HFF-Myc (cell line): Measurements from ENCODE around the gene PTPN2.

ENCODE experiments used
- DNase-seq: peaks from one replicate; pipeline ENCODE4 v3.0.0-alpha.2; 2011; ENCODE audit warnings: low read depth; ENCODE audit errors: extremely low read depth
- H3K4me3 ChIP-seq: replicated peaks from 2 replicates; pipeline ENCODE4 v1.5.1; 2011; ENCODE audit warnings: low read depth, mild to moderate bottlenecking, control low read depth, low read length
- TF ChIP-seq, protein P1 (sequence below): IDR thresholded peaks from 2 replicates; pipeline ENCODE4 v1.5.1; 2012; ENCODE audit warnings: mild to moderate bottlenecking, low read depth, low read length, control low read depth; ENCODE audit errors: missing control alignments

PTPN2 gene

DNA sequence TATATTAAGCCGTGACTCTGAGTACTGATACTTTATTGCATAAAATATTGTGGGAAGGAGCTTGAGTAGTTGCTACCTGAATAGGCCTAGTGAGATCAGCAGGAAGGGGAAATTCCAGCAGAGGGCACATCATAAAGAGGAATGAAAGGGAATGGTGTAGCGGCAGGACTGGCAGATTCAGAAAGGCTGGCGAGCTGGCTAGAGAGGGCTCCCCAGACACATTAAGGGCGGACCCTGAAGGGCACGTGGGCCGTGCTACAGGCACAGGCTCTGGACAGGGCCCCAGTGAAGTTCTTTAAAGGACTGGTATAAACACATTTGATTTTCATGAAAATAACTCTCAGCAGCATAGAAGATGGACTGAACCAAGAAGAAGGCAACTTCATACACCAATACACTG, 43.0 kb downstream of the PTPN2 start:
- no peak overlapping the region for H3K4me3 ChIP-seq
- DNase-seq = no peak
- TF ChIP-seq, protein P1, sequence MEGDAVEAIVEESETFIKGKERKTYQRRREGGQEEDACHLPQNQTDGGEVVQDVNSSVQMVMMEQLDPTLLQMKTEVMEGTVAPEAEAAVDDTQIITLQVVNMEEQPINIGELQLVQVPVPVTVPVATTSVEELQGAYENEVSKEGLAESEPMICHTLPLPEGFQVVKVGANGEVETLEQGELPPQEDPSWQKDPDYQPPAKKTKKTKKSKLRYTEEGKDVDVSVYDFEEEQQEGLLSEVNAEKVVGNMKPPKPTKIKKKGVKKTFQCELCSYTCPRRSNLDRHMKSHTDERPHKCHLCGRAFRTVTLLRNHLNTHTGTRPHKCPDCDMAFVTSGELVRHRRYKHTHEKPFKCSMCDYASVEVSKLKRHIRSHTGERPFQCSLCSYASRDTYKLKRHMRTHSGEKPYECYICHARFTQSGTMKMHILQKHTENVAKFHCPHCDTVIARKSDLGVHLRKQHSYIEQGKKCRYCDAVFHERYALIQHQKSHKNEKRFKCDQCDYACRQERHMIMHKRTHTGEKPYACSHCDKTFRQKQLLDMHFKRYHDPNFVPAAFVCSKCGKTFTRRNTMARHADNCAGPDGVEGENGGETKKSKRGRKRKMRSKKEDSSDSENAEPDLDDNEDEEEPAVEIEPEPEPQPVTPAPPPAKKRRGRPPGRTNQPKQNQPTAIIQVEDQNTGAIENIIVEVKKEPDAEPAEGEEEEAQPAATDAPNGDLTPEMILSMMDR = no peak

DNA sequence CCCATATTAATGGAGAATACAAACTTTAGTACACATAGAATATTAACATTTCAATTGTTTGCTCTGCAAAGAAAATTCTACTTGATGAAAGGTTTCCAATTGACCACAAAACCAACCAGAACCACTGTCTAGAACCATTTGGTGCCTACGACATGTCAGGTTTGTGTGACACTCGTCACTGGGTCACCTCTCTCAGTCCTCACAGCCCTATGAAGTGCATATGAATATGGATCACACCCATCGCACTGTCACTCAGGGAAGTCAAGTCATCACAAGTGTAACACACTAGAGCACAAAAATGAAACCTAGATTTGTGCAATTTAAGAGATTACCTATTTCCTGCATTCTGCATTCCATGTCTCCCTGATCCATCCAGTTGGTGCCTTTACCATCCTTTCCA, 43.7 kb downstream of the PTPN2 start:
- no peak overlapping the region for H3K4me3 ChIP-seq
- no peak for DNase-seq
- TF ChIP-seq, protein P1 = no peak

DNA sequence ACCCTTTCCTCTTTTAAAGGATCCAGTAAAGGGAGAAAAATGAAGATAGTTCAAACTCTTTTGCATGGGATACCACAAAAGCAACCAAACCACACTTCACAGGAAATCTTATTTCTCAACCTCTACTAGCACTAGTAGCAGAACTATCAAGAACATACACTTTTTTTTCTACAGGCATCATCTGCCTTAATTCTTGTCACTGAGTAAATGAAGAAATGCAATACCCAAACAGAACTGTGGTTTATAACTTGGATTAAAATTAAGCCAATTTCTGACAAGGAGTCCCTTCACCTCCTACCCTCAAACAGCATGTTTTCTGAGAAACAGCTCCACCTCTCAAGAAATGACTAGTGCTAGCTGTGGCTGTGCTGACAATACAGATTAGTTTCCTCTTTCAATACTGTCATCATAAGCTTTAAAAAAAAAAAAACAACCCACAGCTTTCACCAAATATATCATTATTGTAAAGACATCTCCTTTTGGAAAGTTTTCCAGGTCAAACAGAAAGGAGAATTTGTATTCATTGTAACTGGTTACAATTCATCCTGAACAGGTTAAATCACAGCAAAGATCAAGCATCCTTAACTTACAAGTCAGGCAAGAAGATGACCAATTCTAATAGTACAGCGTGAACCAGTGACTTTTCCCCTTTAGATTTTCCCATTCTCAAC, 44.4 kb downstream of the PTPN2 start:
- TF ChIP-seq, protein P1 = no peak
- H3K4me3 ChIP-seq = no peak overlapping the region
- DNase-seq = no peak

DNA sequence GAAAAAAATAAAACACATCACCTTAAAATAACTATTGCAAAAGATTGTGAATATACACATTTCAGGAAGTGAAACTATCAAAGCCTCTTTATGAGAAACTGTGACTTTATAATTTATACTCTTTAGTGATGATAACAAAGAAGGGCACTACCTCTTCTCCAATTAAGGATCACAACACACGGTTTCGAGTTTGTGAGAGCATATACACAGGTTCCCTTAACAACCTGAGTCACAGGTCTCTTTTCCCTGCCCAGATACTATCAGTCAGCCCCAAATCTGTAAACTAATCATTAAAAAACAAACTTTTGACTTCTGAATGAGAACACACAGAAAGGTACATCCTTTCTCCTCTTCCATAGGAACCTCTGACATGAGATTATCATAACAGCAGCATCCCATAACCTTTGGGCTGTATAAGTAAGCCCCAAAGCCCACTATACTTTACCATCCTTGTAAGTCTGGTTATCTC, 44.9 kb downstream of the PTPN2 start:
- DNase-seq = no peak
- no peak overlapping the region for H3K4me3 ChIP-seq
- TF ChIP-seq, protein P1 = no peak

DNA sequence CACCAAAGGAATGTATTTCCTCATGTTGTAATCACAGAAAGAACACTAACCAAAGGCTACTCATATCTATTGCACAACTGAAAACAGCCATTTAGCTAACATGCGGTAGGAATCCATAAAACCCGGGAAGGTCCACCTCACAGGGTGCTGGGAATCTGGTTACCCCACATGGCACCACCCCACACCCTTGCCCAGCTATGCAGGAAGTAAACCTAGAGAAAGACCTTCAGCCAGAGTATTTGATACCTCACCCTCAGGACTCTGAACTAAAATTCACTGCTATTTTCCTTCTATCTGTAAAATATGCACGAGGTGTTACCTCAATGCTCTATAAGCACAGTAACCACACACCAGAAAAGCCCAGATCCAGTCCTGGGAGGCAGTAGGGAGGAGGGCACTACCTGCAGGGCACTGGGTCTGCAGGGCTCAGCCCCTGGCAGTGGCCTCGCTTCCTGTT, 45.8 kb downstream of the PTPN2 start:
- peak; percentile 39 for DNase-seq
- 0 out of 2 replicates have a peak overlapping the region, but pooled peaks have one; percentile 8 for H3K4me3 ChIP-seq
- TF ChIP-seq, protein P1 = no peak

DNA sequence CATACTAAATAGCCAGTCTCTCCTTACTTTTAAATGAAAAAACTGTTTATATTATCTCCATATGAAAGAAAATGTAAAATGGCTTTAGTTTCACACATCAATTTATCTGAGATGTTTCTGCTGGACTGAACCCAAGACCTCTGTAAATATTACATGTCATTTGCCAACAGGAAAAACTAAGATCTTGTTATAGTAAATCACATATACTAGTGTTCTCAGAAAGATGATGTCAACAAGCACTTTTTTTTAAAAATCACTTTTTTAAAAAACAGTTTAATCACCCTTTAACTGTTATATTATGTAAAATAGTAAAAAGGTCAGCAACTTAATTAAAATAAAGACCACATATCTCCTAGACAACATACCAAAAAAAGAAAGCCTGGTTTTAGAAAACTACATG, 46.3 kb downstream of the PTPN2 start:
- no peak for DNase-seq
- no peak overlapping the region for H3K4me3 ChIP-seq
- TF ChIP-seq, protein P1 = no peak
